Osteoblast (primary cell): ENCODE results near the gene NOP16. TPM values are rescaled to one million over a fixed set of nuclear protein-coding genes. Genes with fewer than 3 reads are reported as not detected.

ENCODE experiments used
- DNase-seq: peaks from one replicate; pipeline ENCODE4 v3.0.0; 2011; ENCODE audit warnings: low spot score, mixed read lengths; ENCODE audit not compliant: insufficient read length; ENCODE audit errors: missing footprints
- H2AFZ ChIP-seq: 2 replicates; pipeline ENCODE4 v1.6.0; 2011; ENCODE audit warnings: mild to moderate bottlenecking, low read length
- H3K27ac ChIP-seq: 2 replicates; pipeline ENCODE4 v1.5.1; 2011; ENCODE audit warnings: mild to moderate bottlenecking, low read depth, low read length, moderate library complexity
- H3K27me3 ChIP-seq: 2 replicates; pipeline ENCODE4 v1.6.0; 2012; ENCODE audit warnings: mild to moderate bottlenecking, control low read depth, inconsistent platforms, low read length, moderate library complexity; ENCODE audit not compliant: insufficient read depth
- H3K36me3 ChIP-seq: 2 replicates; pipeline ENCODE4 v1.5.1; 2011; ENCODE audit warnings: mild to moderate bottlenecking, low read length, control low read depth, moderate library complexity; ENCODE audit not compliant: insufficient read depth
- H3K4me1 ChIP-seq: 2 replicates; pipeline ENCODE4 v1.5.1; 2011; ENCODE audit warnings: mild to moderate bottlenecking, low read length, control low read depth, moderate library complexity; ENCODE audit not compliant: insufficient read depth
- H3K4me2 ChIP-seq: 2 replicates; pipeline ENCODE4 v1.6.0; 2011; ENCODE audit warnings: mild to moderate bottlenecking, low read length; ENCODE audit not compliant: insufficient read depth
- H3K4me3 ChIP-seq: fragments of 200-600 bp; sonication (generic); 3 replicates; pipeline ENCODE4 v1.5.1; 2012; ENCODE audit warnings: mild to moderate bottlenecking, low read length, inconsistent platforms; ENCODE audit not compliant: insufficient read depth
- H3K79me2 ChIP-seq: 2 replicates; pipeline ENCODE4 v1.6.0; 2012; ENCODE audit warnings: mild to moderate bottlenecking, low read length, control low read depth, inconsistent platforms; ENCODE audit not compliant: insufficient read depth
- H3K9me3 ChIP-seq: 2 replicates; pipeline ENCODE4 v1.5.1; 2011; ENCODE audit warnings: low read depth, low read length, control low read depth
- H4K20me1 ChIP-seq: 2 replicates; pipeline ENCODE4 v1.6.0; 2012; ENCODE audit warnings: mild to moderate bottlenecking, low read length, control low read depth; ENCODE audit not compliant: insufficient read depth
- total RNA-seq: library from RNA; depleted of rRNA; stranded (reverse); fragments of >200 nt; gene quantifications from 2 replicates; pipeline ENCODE4 v1.2.3, GENCODE V29; 2012
- TF ChIP-seq, protein P1 (sequence below): IDR thresholded peaks from 2 replicates; pipeline ENCODE4 v1.5.1; 2011; ENCODE audit warnings: mild to moderate bottlenecking, low read depth, low read length, moderate library complexity; ENCODE audit errors: extremely low read depth

NOP16 gene
- total RNA-seq, 1 donor = 8.0 TPM

DNA sequence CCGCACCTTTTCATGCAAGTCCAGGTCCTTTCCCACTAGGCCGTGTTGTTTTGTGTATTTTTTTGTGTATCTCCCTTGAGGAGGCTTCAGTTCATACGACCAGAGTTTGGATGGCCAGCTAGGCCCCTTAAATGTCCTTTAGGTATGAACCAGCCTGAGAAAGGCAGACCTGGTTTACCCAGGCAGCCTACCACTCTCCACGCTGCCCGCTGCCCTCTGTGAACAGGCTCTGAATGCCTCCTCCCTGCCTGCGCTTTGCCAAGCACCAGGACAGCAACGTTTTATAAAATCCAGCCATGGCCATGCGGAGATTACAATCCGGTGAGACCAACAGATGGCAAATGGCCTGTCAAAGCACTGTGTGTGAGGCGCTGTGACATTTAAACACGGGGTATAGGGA lies 28.6 kb upstream of the NOP16 start:
- Histone ChIP-seq H3K27me3 (peaks cover 9% of the 10 kb centered on the region), H2AFZ (peak overlapping the region; percentile 84), H3K4me1 (peaks cover 11% of the 10 kb centered on the region), H3K4me3 (peak overlapping the region; percentile 91), H3K4me2 (peak overlapping the region; percentile 69), H3K27ac (no peak overlapping the region), H3K9me3 (no peaks in the 10 kb centered on the region), H4K20me1 (peaks cover 27% of the 10 kb centered on the region), H3K79me2 (peaks cover 42% of the 10 kb centered on the region), H3K36me3 (no peaks in the 10 kb centered on the region)
- no peak for DNase-seq
- TF ChIP-seq, protein P1, sequence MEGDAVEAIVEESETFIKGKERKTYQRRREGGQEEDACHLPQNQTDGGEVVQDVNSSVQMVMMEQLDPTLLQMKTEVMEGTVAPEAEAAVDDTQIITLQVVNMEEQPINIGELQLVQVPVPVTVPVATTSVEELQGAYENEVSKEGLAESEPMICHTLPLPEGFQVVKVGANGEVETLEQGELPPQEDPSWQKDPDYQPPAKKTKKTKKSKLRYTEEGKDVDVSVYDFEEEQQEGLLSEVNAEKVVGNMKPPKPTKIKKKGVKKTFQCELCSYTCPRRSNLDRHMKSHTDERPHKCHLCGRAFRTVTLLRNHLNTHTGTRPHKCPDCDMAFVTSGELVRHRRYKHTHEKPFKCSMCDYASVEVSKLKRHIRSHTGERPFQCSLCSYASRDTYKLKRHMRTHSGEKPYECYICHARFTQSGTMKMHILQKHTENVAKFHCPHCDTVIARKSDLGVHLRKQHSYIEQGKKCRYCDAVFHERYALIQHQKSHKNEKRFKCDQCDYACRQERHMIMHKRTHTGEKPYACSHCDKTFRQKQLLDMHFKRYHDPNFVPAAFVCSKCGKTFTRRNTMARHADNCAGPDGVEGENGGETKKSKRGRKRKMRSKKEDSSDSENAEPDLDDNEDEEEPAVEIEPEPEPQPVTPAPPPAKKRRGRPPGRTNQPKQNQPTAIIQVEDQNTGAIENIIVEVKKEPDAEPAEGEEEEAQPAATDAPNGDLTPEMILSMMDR = no peak

DNA sequence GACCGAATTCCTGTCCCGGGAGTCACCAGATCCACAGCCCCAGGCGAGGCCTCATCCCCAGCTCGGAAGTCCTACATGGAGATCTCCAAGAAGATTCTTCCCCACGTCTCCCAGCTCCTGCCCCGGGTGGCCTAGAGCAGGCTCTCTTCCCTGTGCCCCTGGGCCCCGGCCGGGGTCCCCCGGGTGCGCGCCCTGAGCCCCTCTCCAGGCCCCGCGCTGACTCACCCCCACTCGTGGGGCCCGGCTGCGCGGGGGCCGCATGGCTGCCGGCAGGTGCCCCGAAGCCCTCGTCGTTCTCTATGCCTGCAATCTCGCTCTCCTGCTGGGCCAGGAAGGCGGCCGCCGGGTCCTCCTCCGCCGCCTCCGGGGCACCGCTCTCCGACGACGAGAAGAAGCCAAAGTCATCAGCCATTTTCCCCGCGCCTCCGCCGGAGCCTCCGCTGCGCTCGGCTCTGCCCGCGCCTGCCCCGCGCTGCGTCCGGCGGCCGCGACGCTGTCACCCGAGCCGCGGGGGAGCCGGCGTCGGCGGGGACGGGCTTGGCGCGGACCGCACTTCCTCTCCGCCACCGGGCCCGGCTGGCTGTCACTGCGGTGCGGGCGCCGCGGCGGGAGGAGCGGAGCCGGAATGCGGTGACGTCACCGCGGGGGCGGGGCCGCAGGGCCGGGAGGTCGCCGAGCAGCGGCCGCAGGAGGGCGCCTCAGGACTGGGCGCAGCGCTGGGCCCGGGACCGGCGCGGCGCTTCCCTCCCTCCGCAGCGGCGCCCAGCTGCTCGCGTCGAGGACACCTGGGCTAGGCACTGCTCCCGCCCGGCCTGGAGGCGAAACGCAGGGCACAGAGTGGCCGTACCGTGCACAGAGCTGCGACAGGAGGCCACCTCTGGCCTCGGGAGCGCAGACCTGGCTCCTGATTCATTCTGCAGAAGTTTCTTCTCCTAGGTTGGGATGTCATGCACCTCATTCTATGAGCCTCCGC lies 27.8 kb upstream of the NOP16 start, which contains the start of gene CLTB:
Gene CLTB, minus strand, starts transcription at position 588 of the 973 bp plus-strand sequence. Its CDS starts 176 bp downstream, at position 412.
- Histone ChIP-seq H2AFZ (peak within 1 kb of the TSS; percentile 84), H3K36me3 (no peaks in the 10 kb centered on the region), H4K20me1 (peaks cover 31% of the 10 kb centered on the region), H3K4me3 (peak within 1 kb of the TSS; percentile 91), H3K9me3 (no peaks in the 10 kb centered on the region), H3K27ac (peak within 1 kb of the TSS; percentile 75), H3K4me2 (peak within 1 kb of the TSS; percentile 77), H3K79me2 (peaks cover 48% of the 10 kb centered on the region), H3K4me1 (peaks cover 16% of the 10 kb centered on the region), H3K27me3 (peaks cover 5% of the 10 kb centered on the region)
- TF ChIP-seq, protein P1 = peak; percentile 47
- peak; percentile 100 for DNase-seq

DNA sequence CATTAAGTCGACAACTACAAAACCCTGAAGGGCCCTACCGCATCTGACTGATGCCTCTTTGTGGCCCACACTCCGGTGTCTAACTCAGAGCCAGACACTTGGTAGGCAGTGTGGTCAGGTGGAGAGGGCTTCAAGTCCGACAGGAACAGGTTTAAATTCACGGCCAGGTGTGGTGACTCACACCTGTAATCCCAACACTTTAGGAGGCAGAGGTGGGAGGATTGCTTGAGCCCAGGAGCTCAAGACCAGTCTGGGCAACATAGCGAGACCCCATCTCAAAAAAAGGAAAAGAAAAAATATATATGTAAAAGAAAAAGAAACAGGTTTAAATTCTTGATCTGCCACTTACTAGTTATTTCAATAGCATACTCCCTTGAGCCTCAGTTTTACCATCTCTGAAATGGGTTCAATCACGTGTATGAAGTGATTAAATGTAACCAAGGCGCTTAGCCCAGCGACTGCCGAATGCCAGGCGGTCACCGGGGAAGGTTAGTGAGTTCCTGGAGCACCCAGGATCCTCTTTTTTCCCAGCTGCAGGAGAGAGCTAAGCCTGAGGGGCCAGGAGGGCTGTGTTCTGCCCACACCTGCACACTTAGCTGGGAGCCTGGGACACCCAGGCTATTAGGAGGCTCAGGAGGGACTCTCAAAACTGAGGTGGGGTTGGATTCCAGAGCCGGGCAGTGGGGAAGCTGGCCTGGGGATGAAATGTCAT lies 27.0 kb upstream of the NOP16 start:
- Histone ChIP-seq H3K4me3 (peak overlapping the region; percentile 91), H3K27me3 (peaks cover under 1% of the 10 kb centered on the region), H4K20me1 (peaks cover 39% of the 10 kb centered on the region), H3K27ac (peak overlapping the region; percentile 75), H3K4me2 (peak overlapping the region; percentile 77), H3K9me3 (no peaks in the 10 kb centered on the region), H3K4me1 (peaks cover 16% of the 10 kb centered on the region), H3K79me2 (peaks cover 56% of the 10 kb centered on the region), H3K36me3 (peaks cover 3% of the 10 kb centered on the region), H2AFZ (peak overlapping the region; percentile 75)
- DNase-seq = no peak
- TF ChIP-seq, protein P1 = no peak

DNA sequence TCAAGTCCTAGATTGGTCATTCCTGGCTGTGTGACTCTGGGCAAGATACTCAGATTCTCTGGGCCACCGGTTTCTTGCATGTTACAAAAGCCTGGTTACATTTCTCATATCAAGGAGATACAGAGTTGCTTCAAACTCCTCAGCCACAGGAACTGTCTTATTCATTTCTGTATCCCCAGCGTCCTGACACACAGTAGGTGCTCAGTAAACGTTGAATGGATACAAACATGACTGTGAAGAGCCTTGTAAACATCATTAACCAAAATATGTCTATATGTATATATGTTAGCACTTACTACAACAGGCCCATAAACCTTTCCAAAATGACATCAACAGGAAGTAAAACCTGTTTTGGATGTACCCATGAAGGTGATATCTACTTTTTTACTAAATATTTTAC lies 26.3 kb upstream of the NOP16 start:
- Histone ChIP-seq H3K27me3 (no peaks in the 10 kb centered on the region), H4K20me1 (peaks cover 42% of the 10 kb centered on the region), H2AFZ (no peak overlapping the region), H3K79me2 (peaks cover 56% of the 10 kb centered on the region), H3K27ac (no peak overlapping the region), H3K4me2 (peak overlapping the region; percentile 77), H3K4me1 (peaks cover 16% of the 10 kb centered on the region), H3K4me3 (peak overlapping the region; percentile 91), H3K36me3 (peaks cover 7% of the 10 kb centered on the region), H3K9me3 (no peaks in the 10 kb centered on the region)
- DNase-seq = no peak
- TF ChIP-seq, protein P1 = no peak
